ENCODE data around the gene CTSK.
"Not testable (repeated sequence)": the region's sequence is repeated elsewhere in the genome, so short reads cannot be mapped to it uniquely, and the experiment has no call there.

CTSK gene

DNA sequence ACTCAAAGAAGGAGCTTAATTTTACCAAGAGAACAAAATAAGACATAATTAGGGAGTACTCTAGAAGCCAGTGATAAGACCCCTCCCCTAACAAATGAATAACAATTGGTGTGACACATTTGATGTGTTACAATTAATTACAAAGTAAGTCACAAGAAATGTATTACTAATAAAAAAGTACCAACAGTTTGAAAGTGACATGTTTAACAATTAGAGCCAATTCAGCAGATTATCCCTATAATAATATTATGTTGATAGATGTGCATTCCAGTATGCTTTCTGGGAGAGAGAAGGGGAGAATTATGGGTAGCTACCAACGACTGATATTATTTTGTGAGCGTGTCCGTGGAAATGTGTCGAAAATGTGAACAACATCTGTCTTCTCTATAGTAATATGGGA is 19.1 kb downstream of the CTSK start:
- DNase-seq (ENCODE audit: insufficient read length, low spot score) (no peak), FAIRE-seq (no peak)
- no peak for TF ChIP-seq CTCF (IDR thresholded peaks at IDR 0.05; ENCODE audit: insufficient read depth, missing control alignments)

- no peak for TF ChIP-seq CTCF (IDR thresholded peaks at IDR 0.05; ENCODE audit: insufficient read depth, missing control alignments)
- FAIRE-seq (peak; percentile 6), DNase-seq (ENCODE audit: insufficient read length, low spot score) (no peak)
Observed at GRCh38 chr1:150787455-150787854, 20.6 kb downstream of the CTSK start.

DNA sequence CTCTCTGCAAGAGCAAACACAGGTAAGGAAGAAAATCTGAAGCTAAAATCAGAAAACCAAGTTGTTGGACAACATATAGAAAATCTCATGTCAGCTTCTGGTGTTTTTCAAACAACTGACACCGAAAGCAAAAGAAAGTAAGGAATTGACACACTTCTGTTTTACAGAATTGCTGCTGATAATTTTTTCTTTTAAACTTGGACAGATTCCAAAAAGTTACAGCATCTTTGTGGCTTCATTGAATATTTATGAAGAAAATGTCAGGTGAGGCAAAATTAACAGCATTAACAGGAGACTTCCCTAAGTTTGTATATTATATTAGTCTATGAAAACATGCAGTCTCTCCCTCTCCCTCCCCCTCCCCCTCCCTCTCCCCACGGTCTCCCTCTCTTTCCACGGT is 27.6 kb downstream of the CTSK start:
- TF ChIP-seq CTCF (IDR thresholded peaks at IDR 0.05; ENCODE audit: insufficient read depth, missing control alignments), result no peak
- no peak for DNase-seq (ENCODE audit: insufficient read length, low spot score)

DNA sequence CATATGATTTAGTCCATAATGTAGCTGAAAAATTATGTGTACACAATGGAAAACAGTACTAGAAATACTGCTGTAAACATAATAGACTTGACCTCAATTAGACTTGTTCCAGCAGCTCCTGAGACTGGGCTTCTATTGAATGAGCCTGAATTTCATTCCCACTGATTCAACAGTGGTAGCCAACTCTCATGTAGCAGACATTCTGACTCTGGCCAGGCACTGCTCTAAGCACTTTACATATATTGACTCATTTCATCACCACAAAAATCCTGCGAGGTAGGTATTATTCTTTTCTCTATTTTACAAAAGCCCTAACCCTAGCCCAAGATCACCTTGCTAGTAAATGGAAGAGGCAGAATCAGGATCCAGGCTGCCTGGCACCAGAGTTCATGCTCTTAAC is 29.7 kb downstream of the CTSK start:
- no peak for FAIRE-seq
- TF ChIP-seq CTCF (IDR thresholded peaks at IDR 0.05; ENCODE audit: insufficient read depth, missing control alignments), result no peak
- no peak for DNase-seq (ENCODE audit: insufficient read length, low spot score)

More for the DNA sequence above, 27.6 kb downstream of the CTSK start:
- no peak for FAIRE-seq

DNA sequence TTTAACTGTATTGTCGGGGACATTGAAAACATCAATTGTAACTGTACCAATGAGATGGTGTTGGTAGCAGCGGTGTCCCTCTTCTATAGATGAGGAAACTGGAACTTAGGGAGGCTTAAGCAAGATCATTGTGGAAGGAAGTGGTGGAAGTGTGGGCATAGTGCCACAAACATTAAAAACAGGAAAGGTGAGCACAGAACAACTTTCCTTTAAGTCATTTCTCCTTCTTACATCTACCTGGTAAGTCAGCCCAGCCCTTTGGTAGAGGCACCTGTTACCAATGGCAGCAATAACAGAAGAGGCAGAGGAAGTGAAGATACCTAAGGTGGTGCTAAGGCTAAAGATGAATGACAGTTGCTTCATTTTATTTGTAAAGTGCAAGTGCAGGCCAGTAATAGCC is 30.5 kb downstream of the CTSK start:
- DNase-seq (ENCODE audit: insufficient read length, low spot score) (no peak), FAIRE-seq (no peak)
- TF ChIP-seq CTCF (IDR thresholded peaks at IDR 0.05; ENCODE audit: insufficient read depth, missing control alignments), result no peak

- not testable (repeated sequence) for FAIRE-seq
Observed at GRCh38 chr1:150775931-150776505, 32.0 kb downstream of the CTSK start.

GRCh38 chr1:150775276-150775675 is 32.8 kb downstream of the CTSK start:
- no peak for DNase-seq (ENCODE audit: insufficient read length, low spot score)
- TF ChIP-seq CTCF (IDR thresholded peaks at IDR 0.05; ENCODE audit: insufficient read depth, missing control alignments), result no peak
- peak; percentile 6 for FAIRE-seq

More at GRCh38 chr1:150775931-150776505, 32.0 kb downstream of the CTSK start:
- not testable (repeated sequence) for DNase-seq (ENCODE audit: insufficient read length, low spot score)

DNA sequence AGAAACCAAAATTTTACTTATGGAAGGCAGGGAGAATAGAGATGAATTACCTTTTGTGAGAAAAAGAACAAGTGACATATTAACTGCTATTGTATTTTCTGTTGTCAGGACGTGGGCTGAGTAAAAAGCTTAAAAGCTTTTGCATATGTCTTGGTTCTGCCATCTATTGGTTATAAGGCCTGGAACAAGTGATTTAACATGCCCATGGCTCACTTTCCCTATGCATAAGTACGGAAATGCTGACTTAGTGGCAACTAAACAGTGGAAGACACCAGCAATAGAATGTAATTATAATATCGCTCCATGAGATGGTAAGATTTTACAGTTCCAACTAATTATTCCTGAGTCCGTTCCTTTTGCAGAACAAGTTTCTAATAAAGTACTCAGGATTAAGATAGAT is 35.7 kb downstream of the CTSK start:
- TF ChIP-seq CTCF (IDR thresholded peaks at IDR 0.05; ENCODE audit: insufficient read depth, missing control alignments), result no peak
- no peak for FAIRE-seq
- no peak for DNase-seq (ENCODE audit: insufficient read length, low spot score)

GRCh38 chr1:150767704-150768103 is 40.4 kb downstream of the CTSK start:
- FAIRE-seq; DNase-seq (ENCODE audit: insufficient read length, low spot score): not testable (repeated sequence)

GRCh38 chr1:150765977-150766301 is 42.1 kb downstream of the CTSK start:
- DNase-seq (ENCODE audit: insufficient read length, low spot score); FAIRE-seq: not testable (repeated sequence)
